ENCODE data around the gene GRB14. TPM values are rescaled to one million over a fixed set of nuclear protein-coding genes. Genes with fewer than 3 reads are reported as not detected.

GRB14 gene
- total RNA-seq, 2 donors from 2014 or later: not detected

GRCh38 chr2:164597983-164598382 is 23.3 kb downstream of the GRB14 start:
- Mint-ChIP-seq H3K4me3 (no peak overlapping the region), H3K36me3 (no peaks in the 10 kb centered on the region), H3K27me3 (peaks cover 0 to 4% of the 10 kb centered on the region in 2 donors), H3K27ac (no peak overlapping the region), H3K4me1 (ENCODE audit: low read depth in 2 of 2) (no peaks in the 10 kb centered on the region), H3K9me3 (peaks cover 3% of the 10 kb centered on the region)
- DNase-seq (ENCODE audit: low spot score) (no peak), ATAC-seq (no peak)

- ATAC-seq (no peak), DNase-seq (ENCODE audit: low spot score) (no peak)
- no peak overlapping the region for H3K4me3 Mint-ChIP-seq
- no peaks in the 10 kb centered on the region for H3K4me1 Mint-ChIP-seq (ENCODE audit: low read depth in 2 of 2)
- H3K36me3 Mint-ChIP-seq: peaks cover 5% of the 10 kb centered on the region
- H3K27me3 Mint-ChIP-seq: peaks cover 0 to 4% of the 10 kb centered on the region in 2 donors
- H3K9me3 Mint-ChIP-seq: peaks cover 3% of the 10 kb centered on the region
- H3K27ac Mint-ChIP-seq: no peak overlapping the region
Measured at GRCh38 chr2:164595031-164595430, 26.3 kb downstream of the GRB14 start.

GRCh38 chr2:164593959-164594358 is 27.3 kb downstream of the GRB14 start:
- H3K27ac Mint-ChIP-seq: no peak overlapping the region
- H3K4me3 Mint-ChIP-seq: no peak overlapping the region
- H3K4me1 Mint-ChIP-seq (ENCODE audit: low read depth in 2 of 2): no peaks in the 10 kb centered on the region
- H3K9me3 Mint-ChIP-seq: peaks cover 3% of the 10 kb centered on the region
- H3K27me3 Mint-ChIP-seq: peaks cover 0 to 4% of the 10 kb centered on the region in 2 donors
- peaks cover 5% of the 10 kb centered on the region for H3K36me3 Mint-ChIP-seq
- no peak for ATAC-seq
- DNase-seq (ENCODE audit: low spot score): no peak

- Mint-ChIP-seq H3K9me3 (peaks cover 3% of the 10 kb centered on the region), H3K27ac (no peak overlapping the region), H3K4me1 (ENCODE audit: low read depth in 2 of 2) (no peaks in the 10 kb centered on the region), H3K27me3 (peaks cover 0 to 4% of the 10 kb centered on the region in 2 donors), H3K4me3 (no peak overlapping the region), H3K36me3 (peaks cover 5% of the 10 kb centered on the region)
- no peak for DNase-seq (ENCODE audit: low spot score)
- ATAC-seq: no peak
Measured at GRCh38 chr2:164593541-164593940, 27.7 kb downstream of the GRB14 start.

- H3K27me3 Mint-ChIP-seq: no peaks in the 10 kb centered on the region
- H3K27ac Mint-ChIP-seq: no peak overlapping the region
Measured at GRCh38 chr2:164589522-164589921, 31.8 kb downstream of the GRB14 start.

GRCh38 chr2:164581050-164581449 is 40.2 kb downstream of the GRB14 start:
- H3K4me1 Mint-ChIP-seq (ENCODE audit: low read depth in 2 of 2): no peaks in the 10 kb centered on the region
- no peaks in the 10 kb centered on the region for H3K27me3 Mint-ChIP-seq
- DNase-seq (ENCODE audit: low spot score): no peak
- ATAC-seq: no peak
- H3K36me3 Mint-ChIP-seq: no peaks in the 10 kb centered on the region
- H3K9me3 Mint-ChIP-seq: peaks cover 10% of the 10 kb centered on the region
- H3K27ac Mint-ChIP-seq: no peak overlapping the region
- H3K4me3 Mint-ChIP-seq: no peak overlapping the region

More at GRCh38 chr2:164589522-164589921, 31.8 kb downstream of the GRB14 start:
- Mint-ChIP-seq H3K9me3 (peaks cover 5% of the 10 kb centered on the region), H3K36me3 (peaks cover 5% of the 10 kb centered on the region), H3K4me3 (no peak overlapping the region), H3K4me1 (ENCODE audit: low read depth in 2 of 2) (no peaks in the 10 kb centered on the region)
- no peak for DNase-seq (ENCODE audit: low spot score)
- no peak for ATAC-seq

- Mint-ChIP-seq H3K9me3 (no peaks in the 10 kb centered on the region), H3K27ac (no peak overlapping the region), H3K4me1 (ENCODE audit: low read depth in 2 of 2) (no peaks in the 10 kb centered on the region), H3K4me3 (no peak overlapping the region), H3K27me3 (no peaks in the 10 kb centered on the region), H3K36me3 (no peaks in the 10 kb centered on the region)
- ATAC-seq (no peak), DNase-seq (ENCODE audit: low spot score) (no peak)
Measured at GRCh38 chr2:164574931-164575330, 46.4 kb downstream of the GRB14 start.

GRCh38 chr2:164570475-164570874 is 50.8 kb downstream of the GRB14 start:
- no peaks in the 10 kb centered on the region for H3K4me1 Mint-ChIP-seq (ENCODE audit: low read depth in 2 of 2)
- H3K27me3 Mint-ChIP-seq: no peaks in the 10 kb centered on the region
- H3K9me3 Mint-ChIP-seq: no peaks in the 10 kb centered on the region

GRCh38 chr2:164569378-164569777 is 51.9 kb downstream of the GRB14 start:
- no peaks in the 10 kb centered on the region for H3K9me3 Mint-ChIP-seq
- ATAC-seq (no peak), DNase-seq (ENCODE audit: low spot score) (no peak)
- no peaks in the 10 kb centered on the region for H3K27me3 Mint-ChIP-seq
- H3K4me3 Mint-ChIP-seq: no peak overlapping the region
- H3K4me1 Mint-ChIP-seq (ENCODE audit: low read depth in 2 of 2): no peaks in the 10 kb centered on the region
- no peaks in the 10 kb centered on the region for H3K36me3 Mint-ChIP-seq
- H3K27ac Mint-ChIP-seq: no peak overlapping the region

More at GRCh38 chr2:164570475-164570874, 50.8 kb downstream of the GRB14 start:
- no peak overlapping the region for H3K4me3 Mint-ChIP-seq
- H3K27ac Mint-ChIP-seq: no peak overlapping the region
- no peak for DNase-seq (ENCODE audit: low spot score)
- no peak for ATAC-seq
- H3K36me3 Mint-ChIP-seq: no peaks in the 10 kb centered on the region

GRCh38 chr2:164568317-164568716 is 53.0 kb downstream of the GRB14 start:
- Mint-ChIP-seq H3K4me1 (ENCODE audit: low read depth in 2 of 2) (no peaks in the 10 kb centered on the region), H3K4me3 (no peak overlapping the region), H3K27me3 (no peaks in the 10 kb centered on the region), H3K27ac (no peak overlapping the region), H3K36me3 (no peaks in the 10 kb centered on the region), H3K9me3 (no peaks in the 10 kb centered on the region)
- DNase-seq (ENCODE audit: low spot score): no peak
- ATAC-seq: no peak

GRCh38 chr2:164567335-164567989 is 53.8 kb downstream of the GRB14 start:
- no peak overlapping the region for H3K27ac Mint-ChIP-seq
- no peaks in the 10 kb centered on the region for H3K4me1 Mint-ChIP-seq (ENCODE audit: low read depth in 2 of 2)
- H3K4me3 Mint-ChIP-seq: no peak overlapping the region
- no peaks in the 10 kb centered on the region for H3K9me3 Mint-ChIP-seq
- no peak for DNase-seq (ENCODE audit: low spot score)
- H3K36me3 Mint-ChIP-seq: no peaks in the 10 kb centered on the region
- no peaks in the 10 kb centered on the region for H3K27me3 Mint-ChIP-seq
- no peak for ATAC-seq

- no peak for DNase-seq (ENCODE audit: low spot score)
- no peak overlapping the region for H3K27ac Mint-ChIP-seq
- no peaks in the 10 kb centered on the region for H3K9me3 Mint-ChIP-seq
- H3K36me3 Mint-ChIP-seq: no peaks in the 10 kb centered on the region
- H3K4me1 Mint-ChIP-seq (ENCODE audit: low read depth in 2 of 2): no peaks in the 10 kb centered on the region
- H3K4me3 Mint-ChIP-seq: no peak overlapping the region
- no peak for ATAC-seq
- no peaks in the 10 kb centered on the region for H3K27me3 Mint-ChIP-seq
Measured at GRCh38 chr2:164565359-164565758, 55.9 kb downstream of the GRB14 start.

GRCh38 chr2:164562666-164563065 is 58.6 kb downstream of the GRB14 start:
- Mint-ChIP-seq H3K4me1 (ENCODE audit: low read depth in 2 of 2) (no peaks in the 10 kb centered on the region), H3K9me3 (no peaks in the 10 kb centered on the region), H3K27me3 (no peaks in the 10 kb centered on the region), H3K36me3 (no peaks in the 10 kb centered on the region), H3K27ac (no peak overlapping the region), H3K4me3 (no peak overlapping the region)
- ATAC-seq (no peak), DNase-seq (ENCODE audit: low spot score) (no peak)

- H3K4me1 Mint-ChIP-seq (ENCODE audit: low read depth in 2 of 2): no peaks in the 10 kb centered on the region
- no peaks in the 10 kb centered on the region for H3K9me3 Mint-ChIP-seq
- no peak overlapping the region for H3K27ac Mint-ChIP-seq
- DNase-seq (ENCODE audit: low spot score) (no peak), ATAC-seq (no peak)
- H3K4me3 Mint-ChIP-seq: no peak overlapping the region
- H3K27me3 Mint-ChIP-seq: no peaks in the 10 kb centered on the region
- H3K36me3 Mint-ChIP-seq: no peaks in the 10 kb centered on the region
Measured at GRCh38 chr2:164561991-164562390, 59.3 kb downstream of the GRB14 start.

GRCh38 chr2:164561416-164561815 is 59.9 kb downstream of the GRB14 start:
- H3K9me3 Mint-ChIP-seq: no peaks in the 10 kb centered on the region
- no peaks in the 10 kb centered on the region for H3K27me3 Mint-ChIP-seq
- no peak overlapping the region for H3K4me3 Mint-ChIP-seq
- H3K36me3 Mint-ChIP-seq: no peaks in the 10 kb centered on the region
- no peaks in the 10 kb centered on the region for H3K4me1 Mint-ChIP-seq (ENCODE audit: low read depth in 2 of 2)
- ATAC-seq: no peak
- no peak overlapping the region for H3K27ac Mint-ChIP-seq
- no peak for DNase-seq (ENCODE audit: low spot score)

All from natural killer cell treated with Interleukin-12 subunit alpha and Interleukin-12 subunit beta and Interleukin-15 and Interleukin-18, amount 100 ng/mL, for 72 hours (primary cell).